Nephron progenitor cell (in vitro differentiated cells): ENCODE data around the gene SIAH3.
A peak's percentile ranks its signal among the peaks of the same experiment; 100 is the strongest.

Source experiments
- DNase-seq: peaks from one replicate; pipeline ENCODE4 v3.0.0; 2021
- H3K27ac Mint-ChIP-seq: 2 replicates; pipeline ENCODE4 v1.8.0; 2021; ENCODE audit warnings: mild to moderate bottlenecking, moderate library complexity, mixed read lengths
- H3K27me3 Mint-ChIP-seq: 2 replicates; pipeline ENCODE4 v1.8.0; 2021; ENCODE audit warnings: mild to moderate bottlenecking, low read depth, mixed read lengths; ENCODE audit not compliant: poor library complexity
- H3K36me3 Mint-ChIP-seq: 2 replicates; pipeline ENCODE4 v1.8.0; 2021; ENCODE audit warnings: low read depth, mixed read lengths
- H3K4me1 Mint-ChIP-seq: 2 replicates; pipeline ENCODE4 v1.8.0; 2021; ENCODE audit warnings: mixed read lengths
- H3K4me3 Mint-ChIP-seq: 2 replicates; pipeline ENCODE4 v1.8.0; 2021; ENCODE audit warnings: mild to moderate bottlenecking, moderate library complexity, mixed read lengths
- H3K9me3 Mint-ChIP-seq: 2 replicates; pipeline ENCODE4 v1.8.0; 2021; ENCODE audit warnings: mild to moderate bottlenecking, moderate library complexity, mixed read lengths
- TF ChIP-seq, protein P1 (sequence below): fragments of 200-600 bp; sonication (generic); IDR thresholded peaks from 2 replicates; pipeline ENCODE4 v1.5.0; 2021; ENCODE audit warnings: antibody characterized with exemption

SIAH3 gene

DNA sequence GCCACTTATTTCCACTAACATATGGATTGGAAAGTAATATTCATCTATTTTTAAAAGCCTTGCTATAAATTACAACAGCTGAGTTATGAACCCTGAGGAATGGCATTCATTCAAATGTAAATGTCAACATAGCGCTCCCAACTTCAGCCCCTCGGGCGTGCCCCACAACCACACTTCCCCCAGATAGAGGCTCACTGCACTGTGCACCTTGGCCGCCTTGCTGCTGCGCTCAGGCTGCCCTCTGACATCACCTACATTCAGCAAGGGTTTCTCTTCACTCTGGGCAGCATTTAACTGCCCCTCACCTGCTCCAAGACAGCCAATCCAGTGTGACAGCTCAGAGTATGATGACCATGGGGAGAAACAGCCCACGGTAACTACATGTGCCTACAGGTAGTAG, 35.1 kb downstream of the SIAH3 start:
- TF ChIP-seq, protein P1, sequence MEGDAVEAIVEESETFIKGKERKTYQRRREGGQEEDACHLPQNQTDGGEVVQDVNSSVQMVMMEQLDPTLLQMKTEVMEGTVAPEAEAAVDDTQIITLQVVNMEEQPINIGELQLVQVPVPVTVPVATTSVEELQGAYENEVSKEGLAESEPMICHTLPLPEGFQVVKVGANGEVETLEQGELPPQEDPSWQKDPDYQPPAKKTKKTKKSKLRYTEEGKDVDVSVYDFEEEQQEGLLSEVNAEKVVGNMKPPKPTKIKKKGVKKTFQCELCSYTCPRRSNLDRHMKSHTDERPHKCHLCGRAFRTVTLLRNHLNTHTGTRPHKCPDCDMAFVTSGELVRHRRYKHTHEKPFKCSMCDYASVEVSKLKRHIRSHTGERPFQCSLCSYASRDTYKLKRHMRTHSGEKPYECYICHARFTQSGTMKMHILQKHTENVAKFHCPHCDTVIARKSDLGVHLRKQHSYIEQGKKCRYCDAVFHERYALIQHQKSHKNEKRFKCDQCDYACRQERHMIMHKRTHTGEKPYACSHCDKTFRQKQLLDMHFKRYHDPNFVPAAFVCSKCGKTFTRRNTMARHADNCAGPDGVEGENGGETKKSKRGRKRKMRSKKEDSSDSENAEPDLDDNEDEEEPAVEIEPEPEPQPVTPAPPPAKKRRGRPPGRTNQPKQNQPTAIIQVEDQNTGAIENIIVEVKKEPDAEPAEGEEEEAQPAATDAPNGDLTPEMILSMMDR = no peak
- no peaks in the 10 kb centered on the region for H3K36me3 Mint-ChIP-seq
- peaks cover 7% of the 10 kb centered on the region for H3K9me3 Mint-ChIP-seq
- H3K4me1 Mint-ChIP-seq = peaks cover 19% of the 10 kb centered on the region
- no peak for DNase-seq
- H3K27me3 Mint-ChIP-seq = peaks cover 5% of the 10 kb centered on the region
- peak overlapping the region; percentile 93 for H3K27ac Mint-ChIP-seq
- no peak overlapping the region for H3K4me3 Mint-ChIP-seq

DNA sequence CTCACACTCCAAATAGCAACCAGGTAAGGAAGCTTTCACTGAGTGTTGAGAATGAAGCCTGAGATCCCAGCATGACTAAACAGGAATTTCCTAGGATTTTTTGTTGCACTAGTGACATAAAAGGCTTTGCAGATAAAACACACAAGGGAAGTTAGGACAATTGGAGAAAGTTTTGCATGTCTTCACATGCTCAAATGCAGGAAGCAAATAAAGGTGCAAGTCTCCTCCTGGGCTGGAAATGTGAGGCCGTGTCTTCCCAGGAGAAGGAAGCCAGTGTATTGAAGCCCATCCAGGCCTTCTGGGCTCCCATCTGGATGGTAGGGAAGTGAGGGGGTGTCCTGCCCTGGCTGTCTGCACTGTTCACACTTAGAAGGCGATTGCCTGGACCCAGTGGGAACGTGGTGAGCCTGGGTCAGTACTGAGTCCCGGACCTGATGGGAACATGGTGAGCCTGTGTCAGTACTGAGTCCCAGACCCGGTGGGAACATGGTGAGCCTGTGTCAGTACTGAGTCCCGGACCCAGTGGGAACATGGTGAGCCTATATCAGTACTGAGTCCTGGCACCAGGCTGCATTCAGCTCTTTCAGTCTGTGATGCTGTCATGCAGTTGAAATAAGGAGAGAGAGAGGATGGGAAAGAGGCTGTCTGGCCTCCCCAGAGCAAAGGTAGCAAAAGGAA, 38.7 kb downstream of the SIAH3 start:
- no peak for DNase-seq
- H3K4me3 Mint-ChIP-seq = no peak overlapping the region
- no peaks in the 10 kb centered on the region for H3K27me3 Mint-ChIP-seq
- no peaks in the 10 kb centered on the region for H3K9me3 Mint-ChIP-seq
- H3K27ac Mint-ChIP-seq = no peak overlapping the region
- peaks cover 46% of the 10 kb centered on the region for H3K4me1 Mint-ChIP-seq
- H3K36me3 Mint-ChIP-seq = no peaks in the 10 kb centered on the region
- TF ChIP-seq, protein P1 = no peak

GRCh38 chr13:45811891-45812694, 39.5 kb downstream of the SIAH3 start:
- no peaks in the 10 kb centered on the region for H3K27me3 Mint-ChIP-seq
- no peaks in the 10 kb centered on the region for H3K36me3 Mint-ChIP-seq

GRCh38 chr13:45809801-45810394, 41.7 kb downstream of the SIAH3 start:
- Mint-ChIP-seq H3K36me3 (no peaks in the 10 kb centered on the region), H3K27me3 (peaks cover 1% of the 10 kb centered on the region), H3K4me1 (peaks cover 51% of the 10 kb centered on the region), H3K27ac (peak overlapping the region; percentile 64), H3K9me3 (peaks cover 16% of the 10 kb centered on the region), H3K4me3 (no peak overlapping the region)
- DNase-seq = peak; percentile 14
- TF ChIP-seq, protein P1 = no peak

More at GRCh38 chr13:45811891-45812694, 39.5 kb downstream of the SIAH3 start:
- no peak overlapping the region for H3K27ac Mint-ChIP-seq
- DNase-seq = no peak
- H3K4me3 Mint-ChIP-seq = no peak overlapping the region
- H3K4me1 Mint-ChIP-seq = peaks cover 51% of the 10 kb centered on the region
- TF ChIP-seq, protein P1 = no peak
- H3K9me3 Mint-ChIP-seq = no peaks in the 10 kb centered on the region

- TF ChIP-seq, protein P1 = no peak
- H3K4me1 Mint-ChIP-seq = peaks cover 51% of the 10 kb centered on the region
- DNase-seq = peak; percentile 48
- no peaks in the 10 kb centered on the region for H3K36me3 Mint-ChIP-seq
- peak overlapping the region; percentile 16 for H3K4me3 Mint-ChIP-seq
- peaks cover 16% of the 10 kb centered on the region for H3K9me3 Mint-ChIP-seq
- H3K27me3 Mint-ChIP-seq = peaks cover 4% of the 10 kb centered on the region
- peak overlapping the region; percentile 76 for H3K27ac Mint-ChIP-seq
Measured at GRCh38 chr13:45808925-45809324, 42.6 kb downstream of the SIAH3 start.
